Measurements from ENCODE around the gene ANAPC2.

GRCh38 chr9:137128158-137128861, 60.0 kb downstream of the ANAPC2 start:
- TF ChIP-seq CTCF (IDR thresholded peaks at IDR 0.05) (no peak), EZH2phosphoT487 (IDR thresholded peaks at IDR 0.05) (no peak), EZH2 (IDR thresholded peaks at IDR 0.05) (no peak)
